OCI-LY1 (cell line): ENCODE results near the gene TNNT3.

Source experiments
- H2AFZ ChIP-seq: fragments of 200-600 bp; sonication (generic), shearing (Covaris generic); 2 replicates; pipeline ENCODE4 v1.6.0; 2014; ENCODE audit warnings: antibody characterized with exemption, mild to moderate bottlenecking, low read length
- H3F3A ChIP-seq: fragments of 200-600 bp; sonication (generic), shearing (Covaris generic); 2 replicates; pipeline ENCODE4 v1.6.0; 2014; ENCODE audit warnings: mild to moderate bottlenecking, antibody characterized with exemption, low read length, moderate library complexity; ENCODE audit not compliant: insufficient read depth
- H3K27ac ChIP-seq: fragments of 200-600 bp; sonication (generic); 2 replicates; pipeline ENCODE4 v1.5.1; 2014; ENCODE audit warnings: low read length, mixed run types, mild to moderate bottlenecking, low read depth; ENCODE audit not compliant: poor library complexity, severe bottlenecking
- H3K27me3 ChIP-seq: fragments of 200-600 bp; sonication (generic); 2 replicates; pipeline ENCODE4 v1.6.0; 2014; ENCODE audit warnings: antibody characterized with exemption, mild to moderate bottlenecking, low read length, moderate library complexity; ENCODE audit not compliant: insufficient read depth
- H3K36me3 ChIP-seq: fragments of 200-600 bp; sonication (generic); 2 replicates; pipeline ENCODE4 v1.6.1; 2014; ENCODE audit warnings: mild to moderate bottlenecking, antibody characterized with exemption, low read length, moderate library complexity, mixed read lengths; ENCODE audit not compliant: insufficient read depth
- H3K4me1 ChIP-seq: fragments of 200-600 bp; sonication (generic); 2 replicates; pipeline ENCODE4 v1.5.1; 2014; ENCODE audit warnings: mild to moderate bottlenecking, low read length, moderate library complexity; ENCODE audit not compliant: insufficient read depth, severe bottlenecking
- H3K4me2 ChIP-seq: fragments of 200-600 bp; sonication (generic), shearing (Covaris generic); 2 replicates; pipeline ENCODE4 v1.6.1; 2014; ENCODE audit warnings: low read length
- H3K4me3 ChIP-seq: fragments of 200-600 bp; sonication (generic); 2 replicates; pipeline ENCODE4 v1.5.1; 2014; ENCODE audit warnings: low read length, low read depth, mild to moderate bottlenecking, mixed read lengths; ENCODE audit not compliant: poor library complexity, severe bottlenecking
- H3K79me2 ChIP-seq: fragments of 200-600 bp; shearing (Covaris generic); 2 replicates; pipeline ENCODE4 v1.6.1; 2016; ENCODE audit warnings: mixed run types, low read length, mixed read lengths; ENCODE audit not compliant: insufficient read depth
- H3K9ac ChIP-seq: fragments of 200-600 bp; sonication (generic), shearing (Covaris generic); 2 replicates; pipeline ENCODE4 v1.6.1; 2014; ENCODE audit warnings: mild to moderate bottlenecking, low read length, mixed read lengths
- H3K9me2 ChIP-seq: fragments of 200-600 bp; sonication (generic), shearing (Covaris generic); 2 replicates; pipeline ENCODE4 v1.6.1; 2014; ENCODE audit warnings: low read depth, mild to moderate bottlenecking, low read length, mixed read lengths
- H3K9me3 ChIP-seq: fragments of 200-600 bp; shearing (Covaris generic); 2 replicates; pipeline ENCODE4 v1.6.1; 2014; ENCODE audit warnings: low read length, mixed read lengths
- H4K20me1 ChIP-seq: fragments of 200-600 bp; sonication (generic), shearing (Covaris generic); 2 replicates; pipeline ENCODE4 v1.6.0; 2016; ENCODE audit warnings: mild to moderate bottlenecking, low read length; ENCODE audit not compliant: insufficient read depth
- EZH2 ChIP-seq: fragments of 200-600 bp; sonication (generic), shearing (Covaris generic); IDR thresholded peaks from 2 replicates; pipeline ENCODE4 v1.8.0; 2017; ENCODE audit warnings: borderline replicate concordance, mixed run types, mild to moderate bottlenecking, antibody characterized with exemption, low read length, moderate library complexity, mixed read lengths
- TF ChIP-seq, protein P1 (sequence below): fragments of 200-600 bp; sonication (generic), shearing (Covaris generic); IDR thresholded peaks from 2 replicates; pipeline ENCODE4 v1.5.1; 2017; ENCODE audit warnings: mild to moderate bottlenecking, antibody characterized with exemption, low read length, moderate library complexity, mixed read lengths

TNNT3 gene

GRCh38 chr11:1926156-1927025 lies 6.9 kb downstream of the TNNT3 start:
- TF ChIP-seq, protein P1, sequence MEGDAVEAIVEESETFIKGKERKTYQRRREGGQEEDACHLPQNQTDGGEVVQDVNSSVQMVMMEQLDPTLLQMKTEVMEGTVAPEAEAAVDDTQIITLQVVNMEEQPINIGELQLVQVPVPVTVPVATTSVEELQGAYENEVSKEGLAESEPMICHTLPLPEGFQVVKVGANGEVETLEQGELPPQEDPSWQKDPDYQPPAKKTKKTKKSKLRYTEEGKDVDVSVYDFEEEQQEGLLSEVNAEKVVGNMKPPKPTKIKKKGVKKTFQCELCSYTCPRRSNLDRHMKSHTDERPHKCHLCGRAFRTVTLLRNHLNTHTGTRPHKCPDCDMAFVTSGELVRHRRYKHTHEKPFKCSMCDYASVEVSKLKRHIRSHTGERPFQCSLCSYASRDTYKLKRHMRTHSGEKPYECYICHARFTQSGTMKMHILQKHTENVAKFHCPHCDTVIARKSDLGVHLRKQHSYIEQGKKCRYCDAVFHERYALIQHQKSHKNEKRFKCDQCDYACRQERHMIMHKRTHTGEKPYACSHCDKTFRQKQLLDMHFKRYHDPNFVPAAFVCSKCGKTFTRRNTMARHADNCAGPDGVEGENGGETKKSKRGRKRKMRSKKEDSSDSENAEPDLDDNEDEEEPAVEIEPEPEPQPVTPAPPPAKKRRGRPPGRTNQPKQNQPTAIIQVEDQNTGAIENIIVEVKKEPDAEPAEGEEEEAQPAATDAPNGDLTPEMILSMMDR = no peak
- TF ChIP-seq EZH2 = no peak

DNA sequence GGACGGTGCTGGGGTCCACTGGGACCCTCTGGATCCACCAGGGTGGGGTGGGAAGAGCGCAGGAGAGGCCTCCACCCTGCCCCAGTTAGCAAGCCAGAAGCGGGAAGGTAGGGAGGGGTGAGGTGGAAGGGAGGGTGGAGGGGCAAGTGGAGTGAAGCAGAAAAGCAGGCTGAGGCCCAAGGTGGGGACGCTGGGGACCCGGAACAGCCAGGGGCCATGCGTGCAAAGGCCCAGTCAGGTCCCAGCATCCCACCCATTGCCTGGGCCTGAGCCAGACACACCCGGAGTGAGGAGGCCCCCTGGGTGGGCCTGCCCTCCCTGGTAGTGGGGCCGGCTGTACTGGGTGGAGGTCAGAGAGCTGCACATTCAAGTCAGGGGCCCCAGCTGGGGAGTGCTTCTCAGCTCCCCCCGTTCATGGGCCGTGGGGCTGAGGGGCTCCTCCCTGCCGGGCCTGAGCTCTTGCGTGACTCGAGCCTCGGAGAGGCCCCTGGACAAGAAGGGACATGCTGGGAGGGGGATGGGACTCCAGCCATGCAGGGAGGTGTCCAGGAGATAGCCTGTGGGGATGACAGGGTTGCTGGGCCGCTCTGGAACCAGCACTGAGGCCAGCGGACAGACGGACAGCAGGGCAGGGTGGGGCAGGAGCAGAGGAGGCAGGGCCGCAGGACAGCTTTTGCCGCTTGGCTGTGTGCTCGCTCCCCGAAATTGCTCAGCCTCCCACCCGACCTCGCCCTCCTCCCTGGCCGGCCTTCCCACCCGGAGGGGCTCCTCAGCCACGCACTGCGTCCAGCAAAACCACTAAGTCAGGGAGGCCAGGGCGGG lies 7.7 kb downstream of the TNNT3 start:
- Histone ChIP-seq H3K9ac (no peak overlapping the region), H2AFZ (no peak overlapping the region), H3K4me3 (no peak overlapping the region), H3K9me2 (no peaks in the 10 kb centered on the region), H3F3A (no peaks in the 10 kb centered on the region), H3K27me3 (peaks cover 9% of the 10 kb centered on the region; the same call in 1 of the 2 replicates), H3K4me2 (no peak overlapping the region), H3K36me3 (no peaks in the 10 kb centered on the region), H4K20me1 (no peaks in the 10 kb centered on the region), H3K9me3 (no peaks in the 10 kb centered on the region), H3K4me1 (no peaks in the 10 kb centered on the region), H3K27ac (no peak overlapping the region), H3K79me2 (no peaks in the 10 kb centered on the region)
- no peak for TF ChIP-seq EZH2
- TF ChIP-seq, protein P1 = no peak

More at GRCh38 chr11:1926156-1927025, 6.9 kb downstream of the TNNT3 start:
- Histone ChIP-seq H2AFZ (no peak overlapping the region), H3K9me2 (no peaks in the 10 kb centered on the region), H4K20me1 (no peaks in the 10 kb centered on the region), H3K27me3 (peaks cover 9% of the 10 kb centered on the region; the same call in 1 of the 2 replicates), H3K36me3 (no peaks in the 10 kb centered on the region), H3K9ac (no peak overlapping the region), H3K4me1 (no peaks in the 10 kb centered on the region), H3K4me2 (no peak overlapping the region), H3F3A (no peaks in the 10 kb centered on the region), H3K27ac (no peak overlapping the region), H3K79me2 (no peaks in the 10 kb centered on the region), H3K4me3 (no peak overlapping the region), H3K9me3 (no peaks in the 10 kb centered on the region)

GRCh38 chr11:1927848-1928469 lies 8.5 kb downstream of the TNNT3 start:
- Histone ChIP-seq H2AFZ (no peak overlapping the region), H3K27ac (no peak overlapping the region), H3K9me2 (no peaks in the 10 kb centered on the region), H3K9me3 (no peaks in the 10 kb centered on the region), H3K4me2 (no peak overlapping the region), H3K36me3 (no peaks in the 10 kb centered on the region), H3K79me2 (no peaks in the 10 kb centered on the region), H3K9ac (no peak overlapping the region), H3K4me1 (no peaks in the 10 kb centered on the region), H3K27me3 (peaks cover 9% of the 10 kb centered on the region; the same call in 1 of the 2 replicates), H3K4me3 (no peak overlapping the region), H3F3A (no peaks in the 10 kb centered on the region), H4K20me1 (no peaks in the 10 kb centered on the region)
- TF ChIP-seq, protein P1 = no peak
- TF ChIP-seq EZH2 = no peak
